Right cardiac atrium (tissue), 5 donors: ENCODE results near the gene CCDC201. TPM values are rescaled to one million over a fixed set of nuclear protein-coding genes. Genes with fewer than 3 reads are reported as not detected.
"Not testable (repeated sequence)": the region's sequence is repeated elsewhere in the genome, so short reads cannot be mapped to it uniquely, and the experiment has no call there.

Source experiments
- ATAC-seq, 2 donors: fragments of 200-7000 bp; cut with Tn5 transposase; one replicate each; pipeline versions ENCODE4 v1.8.0 to v1.9.1; 2020; ENCODE audit warnings: moderate library complexity in 2 of 2, mild to moderate bottlenecking in 1 of 2
- DNase-seq, 3 donors: peaks; one replicate each; pipeline ENCODE4 v3.0.0-alpha.2; 2020
- H3K27ac ChIP-seq: one replicate; pipeline ENCODE4 v1.5.1; 2013; ENCODE audit warnings: mild to moderate bottlenecking, low read length, control low read depth, moderate library complexity
- H3K27me3 ChIP-seq: one replicate; pipeline ENCODE4 v1.6.1; 2013; ENCODE audit not compliant: control insufficient read depth, insufficient read depth
- H3K4me1 ChIP-seq: one replicate; pipeline ENCODE4 v1.6.1; 2013; ENCODE audit warnings: low read length; ENCODE audit not compliant: control insufficient read depth, insufficient read depth
- H3K4me3 ChIP-seq: one replicate; pipeline ENCODE4 v1.5.1; 2013; ENCODE audit warnings: low read length, control low read depth
- H3K9me3 ChIP-seq: one replicate; pipeline ENCODE4 v1.6.1; 2013; ENCODE audit warnings: low read length; ENCODE audit not compliant: control insufficient read depth
- WGBS: extraction: QIAGEN DNeasy Blood & Tissue Kit; methylation state at CpG from one replicate; pipeline ENCODE4 v1.1.7; 2013; 5-methylcytosine and 5-hydroxymethylcytosine counted together
- intact Hi-C, 4 donors: fragments of 100-400 bp; cut with DNase I; formaldehyde crosslinking; loops; one replicate each; pipeline versions ENCODE4 v1.11.0 to v1.14.0; 2022 to 2023
- polyA plus RNA-seq: library from polyadenylated mRNA; stranded (reverse); fragments of 200-250 nt; gene quantifications from one replicate; pipeline ENCODE4 v1.2.3, GENCODE V29; 2013
- total RNA-seq, 4 donors: library from RNA; stranded (reverse); fragmentation: NEBNext Ultra II Directional; extraction: Animal tissue kit (Norgen Biotek cat#: 25700); gene quantifications; one replicate each; pipeline ENCODE4 v1.2.1, GENCODE V29; 2021
- donor health status: healthy with polysubstance abuse.
- donor health status: DM: no; HTN: yes; CAD: no.
- donor health status: DM: no; HTN: no; CAD: no.
- donor health status: DM: no; HTN: yes; CAD: no; lungs with severe emphysema.
- donor health status: DM: yes; HTN: yes; CAD: no.

Gene CCDC201
- total and polyA plus RNA-seq, 5 donors, result not detected

DNA sequence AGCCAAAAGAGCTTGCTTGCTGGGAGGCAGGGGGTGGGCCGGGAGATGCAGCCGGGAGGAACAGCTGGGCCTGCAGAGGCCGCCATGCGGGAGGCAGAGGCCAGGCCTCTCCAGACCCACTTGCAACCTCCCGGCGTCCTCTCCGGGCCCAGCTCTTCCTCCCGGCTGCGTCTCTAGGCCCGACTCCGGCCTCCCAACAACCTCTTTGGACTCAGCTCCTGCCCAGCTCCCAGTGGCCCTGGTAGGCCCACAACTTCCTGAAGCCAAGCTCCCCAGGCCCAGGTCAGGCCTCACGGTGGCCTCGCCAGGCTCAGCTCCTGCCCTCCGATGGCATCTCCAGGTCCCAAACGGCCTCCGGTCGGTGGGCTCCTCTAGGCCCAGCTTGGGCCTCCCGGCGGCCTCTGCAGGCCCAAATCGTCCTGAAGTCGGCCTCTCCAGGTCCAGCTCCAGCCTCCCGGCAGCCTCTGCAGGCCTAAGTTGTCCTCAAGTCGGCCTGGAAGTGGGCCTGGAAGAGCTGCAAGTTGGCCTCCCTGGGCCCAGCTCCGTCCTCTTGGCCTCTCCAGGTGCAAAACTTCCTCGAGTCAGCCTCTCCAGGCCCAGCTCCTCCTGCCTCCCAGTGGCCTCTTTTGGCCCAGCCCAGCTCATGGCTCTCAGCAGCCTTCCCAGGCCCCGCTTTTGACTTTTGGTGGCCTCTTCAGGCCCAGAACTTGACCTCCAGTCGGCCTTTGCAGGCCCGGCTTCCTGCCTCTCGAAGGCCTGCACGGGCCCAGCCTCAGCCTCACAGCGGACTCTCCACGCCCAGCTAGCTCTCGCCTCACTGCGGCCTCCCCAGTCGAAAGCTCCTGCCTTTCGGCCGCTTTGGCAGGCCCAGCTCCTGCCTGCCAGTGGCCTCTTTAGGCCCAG, 58.4 kb downstream of the CCDC201 start:
- H3K27ac ChIP-seq, H3K27me3 ChIP-seq, H3K4me1 ChIP-seq, intact Hi-C loops, ATAC-seq, H3K4me3 ChIP-seq, H3K9me3 ChIP-seq: not testable (repeated sequence)
- WGBS, result 89% methylated on average over 37 of the region's 37 CpGs
- DNase-seq, result peak in 1 of 3 donors; percentile 47

DNA sequence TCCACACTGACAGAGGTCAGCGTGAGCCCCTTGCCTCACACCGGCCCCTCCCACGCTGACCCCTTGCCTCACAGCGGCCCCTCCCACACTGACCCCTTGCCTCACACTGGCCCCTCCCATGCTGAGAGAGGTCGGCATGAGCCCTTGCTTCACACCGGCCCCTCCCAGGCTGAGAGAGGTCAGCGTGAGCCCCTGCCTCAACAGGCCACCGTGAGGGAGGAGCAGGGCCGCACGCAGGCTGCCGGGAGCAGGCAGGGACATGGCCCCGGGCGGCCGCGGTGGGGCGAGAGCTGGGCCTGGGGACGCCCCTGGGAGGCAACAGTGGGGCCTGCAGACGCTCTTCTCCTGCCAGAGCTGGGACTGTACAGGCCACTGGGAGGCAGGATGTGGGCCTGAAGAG, 59.1 kb downstream of the CCDC201 start:
- H3K4me1 ChIP-seq, intact Hi-C loops, H3K9me3 ChIP-seq, ATAC-seq, H3K27me3 ChIP-seq, H3K4me3 ChIP-seq, H3K27ac ChIP-seq: not testable (repeated sequence)
- WGBS, result 93% methylated on average over 18 of the region's 18 CpGs
- DNase-seq, result peak in 1 of 3 donors; percentile 43

DNA sequence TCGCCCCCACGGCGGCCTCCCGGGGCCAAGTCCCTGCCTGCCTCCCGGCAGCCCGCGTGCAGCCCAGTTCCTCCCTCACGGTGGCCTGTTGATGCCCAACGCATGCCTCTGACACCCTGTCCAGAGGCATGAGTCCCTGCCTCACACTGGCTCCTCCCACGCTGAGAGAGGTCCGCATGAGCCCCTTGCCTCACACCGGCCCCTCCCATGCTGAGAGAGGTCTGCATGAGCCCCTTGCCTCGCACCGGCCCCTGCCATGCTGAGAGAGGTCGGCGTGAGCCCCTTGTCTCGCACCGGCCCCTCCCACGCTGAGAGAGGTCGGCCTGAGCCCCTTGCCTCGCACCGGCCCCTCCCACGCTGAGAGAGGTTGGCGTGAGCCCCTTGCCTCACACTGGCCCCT, 59.9 kb downstream of the CCDC201 start:
- Histone ChIP-seq H3K9me3 (no peaks in the 10 kb centered on the region), H3K4me1 (no peaks in the 10 kb centered on the region), H3K27ac (no peak overlapping the region), H3K27me3 (no peaks in the 10 kb centered on the region), H3K4me3 (no peak overlapping the region)
- intact Hi-C loops, result no loop called here
- ATAC-seq (no peak), DNase-seq (no peak)
- WGBS, result 92% methylated on average over 24 of the region's 24 CpGs

DNA sequence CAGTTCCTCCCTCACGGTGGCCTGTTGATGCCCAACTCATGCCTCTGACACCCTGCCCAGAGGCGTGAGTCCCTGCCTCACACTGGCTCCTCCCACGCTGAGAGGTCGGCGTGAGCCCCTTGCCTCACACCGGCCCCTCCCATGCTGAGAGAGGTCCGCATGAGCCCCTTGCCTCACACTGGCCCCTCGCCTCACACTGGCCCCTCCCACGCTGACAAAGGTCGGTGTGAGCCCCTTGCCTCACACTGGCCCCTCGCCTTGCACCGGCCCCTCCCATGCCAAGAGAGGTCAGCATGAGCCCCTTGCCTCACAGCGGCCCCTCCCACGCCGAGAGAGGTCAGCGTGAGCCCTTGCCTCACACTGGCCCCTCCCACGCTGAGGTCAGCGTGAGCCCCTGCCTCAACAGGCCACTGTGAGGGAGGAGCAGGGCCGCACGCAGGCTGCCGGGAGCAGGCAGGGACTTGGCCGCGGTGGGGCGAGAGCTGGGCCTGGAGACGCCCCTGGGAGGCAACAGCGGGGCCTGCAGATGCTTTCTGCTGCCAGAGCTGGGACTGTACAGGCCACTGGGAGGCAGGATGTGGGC, 61.1 kb downstream of the CCDC201 start:
- H3K9me3 ChIP-seq, H3K27me3 ChIP-seq, H3K4me3 ChIP-seq, H3K27ac ChIP-seq, intact Hi-C loops, ATAC-seq, H3K4me1 ChIP-seq: not testable (repeated sequence)
- peak in 2 of 3 donors; percentile 46 to 61 for DNase-seq
- WGBS, result 90% methylated on average over 26 of the region's 26 CpGs

DNA sequence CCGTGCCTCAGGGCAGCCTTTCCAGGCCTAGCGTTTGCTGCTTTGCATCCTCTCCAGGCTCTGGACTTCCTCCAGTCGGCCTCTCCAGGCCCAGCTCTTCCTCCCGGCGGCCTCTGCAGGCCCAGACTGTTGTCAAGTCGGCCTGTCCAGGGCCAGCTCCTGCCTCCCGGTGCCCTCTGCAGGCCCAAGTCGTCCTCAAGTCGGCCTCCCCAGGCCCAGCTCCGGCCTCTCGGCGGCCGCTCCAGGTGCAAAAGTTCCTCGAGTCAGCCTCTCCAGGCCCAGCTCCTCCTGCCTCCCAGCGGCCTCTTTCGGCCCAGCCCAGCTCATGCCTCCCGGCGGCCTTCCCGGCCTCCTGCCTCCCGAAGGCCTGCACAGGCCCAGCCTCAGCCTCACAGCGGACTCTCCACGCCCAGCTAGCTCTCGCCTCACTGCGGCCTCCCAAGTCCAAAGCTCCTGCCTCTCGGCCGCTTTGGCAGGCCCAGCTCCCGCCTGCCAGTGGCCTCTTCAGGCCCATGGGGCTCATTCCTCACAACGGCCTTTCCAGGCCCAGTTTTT, 62.4 kb downstream of the CCDC201 start:
- WGBS, result 95% methylated on average over 27 of the region's 28 CpGs
- ATAC-seq, H3K4me3 ChIP-seq: not testable (repeated sequence)

More for the DNA sequence above, 62.4 kb downstream of the CCDC201 start:
- H3K27ac ChIP-seq, intact Hi-C loops, H3K27me3 ChIP-seq, DNase-seq, H3K4me1 ChIP-seq, H3K9me3 ChIP-seq: not testable (repeated sequence)

Other genes with a start within 250 kb of the CCDC201 start
- under 1 TPM in 1 of 4 donors, not detected in 3; 0.25 TPM for gene IGFBP1, start 15.4 kb upstream of the CCDC201 start, total RNA-seq
- 0.14 TPM for gene IGFBP1, start 15.4 kb upstream of the CCDC201 start, polyA plus RNA-seq
- 100 to 1,000 TPM in 1 of 4 donors, 10 to 100 TPM in 3; 90.6 to 212 (median 97.5) TPM for gene IGFBP3, start 48.2 kb upstream of the CCDC201 start, total RNA-seq
- gene IGFBP3, start 48.2 kb upstream of the CCDC201 start, polyA plus RNA-seq, result 117 TPM